NCI-H1417 treated with DMSO at 0.1 percent for 48 hours (cell line): Measurements from ENCODE around the gene CCDC107.
"Not testable (repeated sequence)": the region's sequence is repeated elsewhere in the genome, so short reads cannot be mapped to it uniquely, and the experiment has no call there.

ENCODE experiments used
- DNase-seq: peaks from one replicate; lab custom pipeline; 2025; lab: John Stamatoyannopoulos, UW

CCDC107 gene

GRCh38 chr9:35658137-35658967 is at the start of gene CCDC107:
CCDC107 (plus strand) TSS chr9:35658292; CDS start chr9:35658380, 88 bp downstream.
- peak; percentile 51 for DNase-seq

GRCh38 chr9:35609001-35609819 is 48.9 kb upstream of the CCDC107 start:
- DNase-seq: no peak

GRCh38 chr9:35609820-35610163 is 48.3 kb upstream of the CCDC107 start:
- no peak for DNase-seq

- no peak for DNase-seq
Measured at GRCh38 chr9:35611230-35611797, 46.8 kb upstream of the CCDC107 start.

GRCh38 chr9:35612066-35612465 is 46.0 kb upstream of the CCDC107 start:
- not testable (repeated sequence) for DNase-seq

GRCh38 chr9:35612843-35613242 is 45.2 kb upstream of the CCDC107 start:
- no peak for DNase-seq

- DNase-seq: no peak
Measured at GRCh38 chr9:35615981-35616680, 42.0 kb upstream of the CCDC107 start.

GRCh38 chr9:35616681-35617459 is 41.2 kb upstream of the CCDC107 start:
- DNase-seq: no peak

- DNase-seq: no peak
Measured at GRCh38 chr9:35617548-35617947, 40.5 kb upstream of the CCDC107 start.

- DNase-seq: no peak
Measured at GRCh38 chr9:35618325-35618727, 39.8 kb upstream of the CCDC107 start, which contains the start of gene CD72. CD72 (minus strand) TSS chr9:35618413; CDS start chr9:35618303, 110 bp downstream.

- no peak for DNase-seq
Measured at GRCh38 chr9:35618854-35619799, 39.0 kb upstream of the CCDC107 start.

GRCh38 chr9:35619800-35620158 is 38.3 kb upstream of the CCDC107 start:
- DNase-seq: no peak

- no peak for DNase-seq
Measured at GRCh38 chr9:35627575-35627974, 30.5 kb upstream of the CCDC107 start.

- no peak for DNase-seq
Measured at GRCh38 chr9:35628389-35628991, 29.6 kb upstream of the CCDC107 start.

GRCh38 chr9:35629597-35629996 is 28.5 kb upstream of the CCDC107 start:
- no peak for DNase-seq

GRCh38 chr9:35635730-35636129 is 22.4 kb upstream of the CCDC107 start:
- no peak for DNase-seq

- DNase-seq: no peak
Measured at GRCh38 chr9:35636135-35636876, 21.8 kb upstream of the CCDC107 start.

GRCh38 chr9:35636877-35637246 is 21.2 kb upstream of the CCDC107 start:
- DNase-seq: not testable (repeated sequence)

GRCh38 chr9:35637427-35637955 is 20.6 kb upstream of the CCDC107 start:
- not testable (repeated sequence) for DNase-seq
